Esophagus squamous epithelium (tissue), 4 donors: Measurements from ENCODE around the gene PLEKHA4.
"Not testable (repeated sequence)": the region's sequence is repeated elsewhere in the genome, so short reads cannot be mapped to it uniquely, and the experiment has no call there.

Source experiments
- POLR2A ChIP-seq, 4 donors: fragments of 450-650 bp; IDR thresholded peaks; one replicate each; pipeline ENCODE4 v1.6.1; 2017; ENCODE audit warnings: antibody characterized with exemption in 4 of 4, mild to moderate bottlenecking in 4 of 4, moderate library complexity in 3 of 4
- TF ChIP-seq, protein P1 (sequence below), 6 experiments: fragments of 450-650 bp in 4 of 6; fragments of 200-600 bp in 2 of 6; sonication (generic) in 2 of 6; IDR thresholded peaks; one replicate each; pipeline ENCODE4 v1.5.1; 2016 to 2019; ENCODE audit warnings: antibody characterized with exemption in 6 of 6, mild to moderate bottlenecking in 4 of 6, moderate library complexity in 4 of 6

DNA sequence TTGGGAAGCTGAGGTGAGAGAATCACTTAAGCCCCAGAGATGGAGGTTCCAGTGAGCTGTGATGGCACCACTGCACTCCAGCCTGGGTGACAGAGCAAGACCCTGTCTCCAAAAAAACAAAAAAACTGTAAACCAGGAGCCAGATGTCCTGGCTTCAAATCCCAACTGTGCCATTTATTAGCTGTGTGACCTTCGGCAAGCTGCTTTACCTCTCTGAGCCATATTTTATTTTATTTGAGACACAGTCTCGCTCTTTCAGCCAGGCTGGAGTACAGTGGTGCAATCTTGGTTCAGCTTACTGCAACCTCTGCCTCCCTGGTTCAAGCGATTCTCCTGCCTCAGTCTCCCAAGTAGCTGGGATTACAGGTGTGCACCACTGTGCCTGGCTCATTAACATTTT, 21.8 kb downstream of the PLEKHA4 start:
- TF ChIP-seq POLR2A (IDR thresholded peaks at IDR 0.05) = not testable (repeated sequence)
- TF ChIP-seq, protein P1, sequence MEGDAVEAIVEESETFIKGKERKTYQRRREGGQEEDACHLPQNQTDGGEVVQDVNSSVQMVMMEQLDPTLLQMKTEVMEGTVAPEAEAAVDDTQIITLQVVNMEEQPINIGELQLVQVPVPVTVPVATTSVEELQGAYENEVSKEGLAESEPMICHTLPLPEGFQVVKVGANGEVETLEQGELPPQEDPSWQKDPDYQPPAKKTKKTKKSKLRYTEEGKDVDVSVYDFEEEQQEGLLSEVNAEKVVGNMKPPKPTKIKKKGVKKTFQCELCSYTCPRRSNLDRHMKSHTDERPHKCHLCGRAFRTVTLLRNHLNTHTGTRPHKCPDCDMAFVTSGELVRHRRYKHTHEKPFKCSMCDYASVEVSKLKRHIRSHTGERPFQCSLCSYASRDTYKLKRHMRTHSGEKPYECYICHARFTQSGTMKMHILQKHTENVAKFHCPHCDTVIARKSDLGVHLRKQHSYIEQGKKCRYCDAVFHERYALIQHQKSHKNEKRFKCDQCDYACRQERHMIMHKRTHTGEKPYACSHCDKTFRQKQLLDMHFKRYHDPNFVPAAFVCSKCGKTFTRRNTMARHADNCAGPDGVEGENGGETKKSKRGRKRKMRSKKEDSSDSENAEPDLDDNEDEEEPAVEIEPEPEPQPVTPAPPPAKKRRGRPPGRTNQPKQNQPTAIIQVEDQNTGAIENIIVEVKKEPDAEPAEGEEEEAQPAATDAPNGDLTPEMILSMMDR (IDR thresholded peaks at IDR 0.05) = not testable (repeated sequence)
